ENCODE measurements around the gene DPP6. TPM values are rescaled to one million over a fixed set of nuclear protein-coding genes. Genes with fewer than 3 reads are reported as not detected.

DPP6 gene
- total RNA-seq, 2 experiments from 2014 or later: not detected

GRCh38 chr7:154442939-154443338 lies 390.7 kb downstream of the DPP6 start:
- H3K4me1 Mint-ChIP-seq (ENCODE audit: low read depth): no peaks in the 10 kb centered on the region
- CTCF ChIA-PET: no interaction called here
- H3K27me3 Mint-ChIP-seq: no peaks in the 10 kb centered on the region
- H3K27ac Mint-ChIP-seq: no peak overlapping the region
- H3K4me3 Mint-ChIP-seq: no peak overlapping the region
- H3K36me3 Mint-ChIP-seq: no peaks in the 10 kb centered on the region
- POLR2A ChIA-PET: no interaction called here
- intact Hi-C loops (cut with micrococcal nuclease): no loop called here
- DNase-seq: no peak
- H3K9me3 Mint-ChIP-seq: peaks cover 10% of the 10 kb centered on the region

- H3K4me1 Mint-ChIP-seq (ENCODE audit: low read depth): no peaks in the 10 kb centered on the region
- no peaks in the 10 kb centered on the region for H3K27me3 Mint-ChIP-seq
- H3K36me3 Mint-ChIP-seq: no peaks in the 10 kb centered on the region
- DNase-seq: no peak
- ChIA-PET CTCF (no interaction called here), POLR2A (no interaction called here)
- no peak overlapping the region for H3K27ac Mint-ChIP-seq
- intact Hi-C loops (cut with micrococcal nuclease): no loop called here
- no peak overlapping the region for H3K4me3 Mint-ChIP-seq
- peaks cover 13% of the 10 kb centered on the region for H3K9me3 Mint-ChIP-seq
Measured at GRCh38 chr7:154450451-154450850, 398.3 kb downstream of the DPP6 start.

DNA sequence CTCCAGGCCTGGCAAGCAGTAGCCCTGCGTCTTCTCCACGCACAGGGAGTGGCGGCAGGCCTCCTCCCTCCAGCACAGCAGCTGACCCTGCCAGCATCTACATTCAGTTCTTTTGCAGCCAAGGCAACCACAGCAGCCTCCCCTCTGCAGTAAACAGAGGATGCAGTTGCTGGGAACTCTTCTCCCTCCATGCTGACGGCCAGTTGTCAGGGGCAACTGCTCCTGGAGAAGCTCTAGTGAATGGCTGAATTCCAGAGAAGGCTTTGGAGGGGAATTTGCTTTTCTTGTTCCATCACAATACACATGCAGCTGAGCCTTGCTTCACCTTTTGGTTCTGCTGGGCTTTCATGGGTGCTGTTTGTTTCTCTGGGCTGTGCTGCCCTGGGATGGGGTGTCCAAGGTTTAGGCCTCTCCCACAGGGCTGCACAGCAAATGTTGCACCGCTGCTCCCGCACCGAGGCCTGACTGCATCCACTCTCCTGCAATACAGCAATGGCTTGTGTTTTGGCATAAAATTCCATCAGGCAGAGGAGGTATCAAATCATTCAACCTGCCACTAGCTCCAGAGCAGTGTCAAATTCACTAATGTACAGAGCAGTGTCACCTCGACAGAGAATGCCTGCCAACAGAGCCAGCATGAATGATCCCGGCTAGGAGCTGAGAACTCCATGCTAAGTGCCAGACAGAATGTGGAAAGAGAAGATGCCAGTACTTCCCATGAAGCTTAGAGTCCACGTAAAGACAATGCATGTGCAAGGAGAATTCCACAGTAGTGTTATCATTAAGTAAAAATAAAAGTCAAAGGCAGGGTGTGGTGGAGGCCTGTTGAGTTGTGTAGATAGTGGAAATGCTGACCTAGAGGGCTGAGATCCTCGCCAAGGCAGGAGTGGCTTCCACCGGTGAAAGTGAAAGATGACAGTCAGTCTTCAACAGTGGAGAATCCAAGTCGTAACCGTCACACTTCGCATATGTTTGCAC lies 399.6 kb downstream of the DPP6 start:
- H3K27me3 Mint-ChIP-seq: no peaks in the 10 kb centered on the region
- H3K36me3 Mint-ChIP-seq: no peaks in the 10 kb centered on the region
- H3K4me1 Mint-ChIP-seq (ENCODE audit: low read depth): no peaks in the 10 kb centered on the region
- peaks cover 6% of the 10 kb centered on the region for H3K9me3 Mint-ChIP-seq
- H3K4me3 Mint-ChIP-seq: no peak overlapping the region
- H3K27ac Mint-ChIP-seq: no peak overlapping the region
- CTCF ChIA-PET: no interaction called here
- intact Hi-C loops (cut with micrococcal nuclease): no loop called here
- POLR2A ChIA-PET: no interaction called here
- no peak for DNase-seq

GRCh38 chr7:154463794-154464193 lies 411.6 kb downstream of the DPP6 start:
- ChIA-PET CTCF (no interaction called here), POLR2A (no interaction called here)
- no peak for DNase-seq
- H3K9me3 Mint-ChIP-seq: peaks cover 18% of the 10 kb centered on the region
- intact Hi-C loops (cut with micrococcal nuclease): no loop called here
- no peaks in the 10 kb centered on the region for H3K4me1 Mint-ChIP-seq (ENCODE audit: low read depth)
- H3K4me3 Mint-ChIP-seq: no peak overlapping the region
- no peaks in the 10 kb centered on the region for H3K27me3 Mint-ChIP-seq
- no peaks in the 10 kb centered on the region for H3K36me3 Mint-ChIP-seq
- H3K27ac Mint-ChIP-seq: no peak overlapping the region

GRCh38 chr7:154469652-154470051 lies 417.5 kb downstream of the DPP6 start:
- no peak for DNase-seq
- ChIA-PET POLR2A (no interaction called here), CTCF (no interaction called here)
- Mint-ChIP-seq H3K36me3 (no peaks in the 10 kb centered on the region), H3K4me1 (ENCODE audit: low read depth) (no peaks in the 10 kb centered on the region), H3K27me3 (no peaks in the 10 kb centered on the region), H3K4me3 (no peak overlapping the region), H3K9me3 (peaks cover 4% of the 10 kb centered on the region), H3K27ac (no peak overlapping the region)
- intact Hi-C loops (cut with micrococcal nuclease): no loop called here

DNA sequence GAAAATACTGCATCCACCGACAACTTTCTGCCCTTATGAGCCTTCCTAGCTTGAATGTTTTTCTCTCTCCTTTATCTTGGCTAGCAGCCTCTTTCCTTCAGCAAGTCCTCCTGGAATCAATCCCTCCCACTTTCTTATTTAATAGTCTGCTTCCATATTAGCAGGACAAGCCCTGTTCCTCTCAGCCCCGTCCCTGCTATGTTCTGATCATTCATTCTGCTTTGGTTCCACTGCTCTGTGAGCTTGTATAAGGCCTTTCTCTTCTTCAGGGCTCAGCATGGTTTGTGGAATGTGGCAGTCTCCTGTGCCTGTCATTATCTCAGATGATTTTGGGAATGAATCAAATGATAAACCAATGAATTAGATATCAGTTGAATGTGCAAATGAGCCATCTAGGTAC lies 420.1 kb downstream of the DPP6 start:
- Mint-ChIP-seq H3K36me3 (no peaks in the 10 kb centered on the region), H3K9me3 (peaks cover 1% of the 10 kb centered on the region), H3K4me1 (ENCODE audit: low read depth) (no peaks in the 10 kb centered on the region), H3K27me3 (no peaks in the 10 kb centered on the region), H3K27ac (no peak overlapping the region), H3K4me3 (no peak overlapping the region)
- intact Hi-C loops (cut with micrococcal nuclease): no loop called here
- no peak for DNase-seq
- ChIA-PET CTCF (no interaction called here), POLR2A (no interaction called here)

- no peaks in the 10 kb centered on the region for H3K9me3 Mint-ChIP-seq
- H3K4me3 Mint-ChIP-seq: no peak overlapping the region
- H3K27me3 Mint-ChIP-seq: no peaks in the 10 kb centered on the region
- H3K4me1 Mint-ChIP-seq (ENCODE audit: low read depth): no peaks in the 10 kb centered on the region
- H3K36me3 Mint-ChIP-seq: no peaks in the 10 kb centered on the region
- ChIA-PET CTCF (no interaction called here), POLR2A (no interaction called here)
- no peak overlapping the region for H3K27ac Mint-ChIP-seq
- intact Hi-C loops (cut with micrococcal nuclease): no loop called here
- no peak for DNase-seq
Measured at GRCh38 chr7:154473360-154473759, 421.2 kb downstream of the DPP6 start.

DNA sequence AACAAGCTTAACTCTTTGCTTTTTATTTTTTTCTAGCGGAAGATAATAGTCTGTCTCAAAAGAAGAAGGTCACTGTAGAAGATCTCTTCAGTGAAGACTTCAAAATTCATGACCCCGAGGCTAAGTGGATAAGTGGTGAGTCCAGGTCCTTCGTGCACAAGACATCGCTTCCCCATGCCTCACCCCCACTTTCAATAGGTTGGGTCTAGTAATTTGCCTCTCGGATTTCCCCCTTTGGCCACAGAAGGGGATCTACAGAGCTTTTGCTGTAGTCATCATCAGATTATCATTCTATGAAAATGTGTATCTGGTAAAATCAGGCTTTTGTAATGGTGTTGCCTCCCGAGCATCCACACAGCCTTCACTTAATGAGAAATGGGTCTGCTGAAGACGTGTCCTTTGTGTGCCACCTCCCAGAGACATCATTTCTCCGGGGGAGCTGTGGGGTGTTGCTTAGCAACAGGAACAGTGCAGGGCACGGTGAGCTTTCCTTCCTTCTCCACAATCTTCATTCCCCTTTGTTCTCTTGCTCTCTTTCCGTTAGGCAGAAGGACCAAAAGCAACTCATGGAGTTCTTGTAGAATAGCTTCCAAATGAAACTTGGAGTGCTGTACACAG lies 422.8 kb downstream of the DPP6 start:
- intact Hi-C loops (cut with micrococcal nuclease): no loop called here
- ChIA-PET CTCF (no interaction called here), POLR2A (no interaction called here)
- Mint-ChIP-seq H3K4me3 (no peak overlapping the region), H3K9me3 (no peaks in the 10 kb centered on the region), H3K4me1 (ENCODE audit: low read depth) (no peaks in the 10 kb centered on the region), H3K27me3 (no peaks in the 10 kb centered on the region), H3K36me3 (no peaks in the 10 kb centered on the region), H3K27ac (no peak overlapping the region)
- DNase-seq: no peak

GRCh38 chr7:154475864-154476263 lies 423.7 kb downstream of the DPP6 start:
- H3K27me3 Mint-ChIP-seq: no peaks in the 10 kb centered on the region
- DNase-seq: no peak
- H3K36me3 Mint-ChIP-seq: no peaks in the 10 kb centered on the region
- intact Hi-C loops (cut with micrococcal nuclease): no loop called here
- ChIA-PET CTCF (no interaction called here), POLR2A (no interaction called here)
- H3K4me3 Mint-ChIP-seq: no peak overlapping the region
- no peaks in the 10 kb centered on the region for H3K4me1 Mint-ChIP-seq (ENCODE audit: low read depth)
- no peaks in the 10 kb centered on the region for H3K9me3 Mint-ChIP-seq
- no peak overlapping the region for H3K27ac Mint-ChIP-seq

DNA sequence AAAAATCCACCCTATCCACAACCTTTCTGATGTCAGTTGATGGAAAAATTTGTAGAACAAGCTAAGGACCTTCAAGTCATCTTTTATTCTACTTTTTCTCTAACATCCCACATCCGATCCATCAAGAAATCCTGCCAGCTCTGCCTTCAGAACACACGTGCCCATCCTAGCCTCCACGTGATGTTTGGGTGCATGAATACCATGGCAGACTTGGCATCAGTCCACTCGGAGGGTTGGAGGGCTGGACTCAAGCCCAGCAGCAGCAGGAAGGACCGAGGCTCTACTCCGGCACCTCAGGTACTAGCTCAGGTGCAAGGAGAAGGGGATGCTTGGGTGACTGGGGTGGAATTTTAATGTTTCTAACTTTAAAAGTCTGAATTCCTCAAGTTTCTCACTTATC lies 428.6 kb downstream of the DPP6 start:
- H3K9me3 Mint-ChIP-seq: no peaks in the 10 kb centered on the region
- no peaks in the 10 kb centered on the region for H3K4me1 Mint-ChIP-seq (ENCODE audit: low read depth)
- H3K4me3 Mint-ChIP-seq: no peak overlapping the region
- no peak for DNase-seq
- no peak overlapping the region for H3K27ac Mint-ChIP-seq
- intact Hi-C loops (cut with micrococcal nuclease): no loop called here
- ChIA-PET CTCF (no interaction called here), POLR2A (no interaction called here)
- H3K27me3 Mint-ChIP-seq: no peaks in the 10 kb centered on the region
- H3K36me3 Mint-ChIP-seq: no peaks in the 10 kb centered on the region

DNA sequence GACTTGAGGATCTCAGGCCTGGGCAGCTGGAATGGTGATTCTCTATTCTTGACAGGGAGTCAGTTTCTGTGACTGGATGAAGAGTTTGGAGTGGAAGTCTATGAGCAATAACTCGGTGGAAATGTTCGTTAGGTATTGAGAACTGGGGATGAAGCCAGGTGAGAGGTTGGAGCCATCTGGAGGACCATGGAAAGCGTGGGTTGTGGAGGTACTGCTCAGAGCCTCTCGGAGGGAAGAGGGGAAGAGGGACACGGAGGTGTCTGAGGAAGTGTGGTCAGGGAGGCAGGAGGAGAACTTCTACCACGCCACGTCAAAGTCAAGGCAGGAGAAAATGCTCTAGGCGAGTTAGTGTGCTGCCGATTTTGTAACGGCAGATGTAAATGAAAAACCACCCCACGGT lies 430.7 kb downstream of the DPP6 start:
- DNase-seq: no peak
- no peaks in the 10 kb centered on the region for H3K36me3 Mint-ChIP-seq
- peaks cover 2% of the 10 kb centered on the region for H3K9me3 Mint-ChIP-seq
- ChIA-PET POLR2A (no interaction called here), CTCF (no interaction called here)
- H3K27ac Mint-ChIP-seq: no peak overlapping the region
- intact Hi-C loops (cut with micrococcal nuclease): no loop called here
- no peaks in the 10 kb centered on the region for H3K4me1 Mint-ChIP-seq (ENCODE audit: low read depth)
- H3K27me3 Mint-ChIP-seq: no peaks in the 10 kb centered on the region
- no peak overlapping the region for H3K4me3 Mint-ChIP-seq

DNA sequence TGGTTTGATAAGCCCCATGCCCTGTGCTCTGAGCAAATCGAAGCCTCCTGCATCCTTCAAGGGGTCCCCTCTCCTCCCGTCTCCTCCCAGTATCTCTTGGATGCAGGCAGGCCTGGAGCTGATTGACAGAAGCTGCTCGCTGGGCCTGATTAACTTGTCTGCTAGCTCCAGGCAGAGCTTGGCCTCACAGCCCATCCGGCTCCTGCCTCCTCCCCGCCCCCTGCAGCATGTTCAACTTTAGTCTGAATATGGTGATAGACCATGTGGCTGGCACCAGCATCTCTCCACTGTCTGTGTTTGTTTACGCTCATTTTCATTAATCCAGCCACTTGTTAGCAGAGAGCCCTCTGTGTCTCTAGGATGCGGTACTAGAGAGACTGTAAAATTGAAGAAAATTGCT lies 432.2 kb downstream of the DPP6 start:
- Mint-ChIP-seq H3K9me3 (peaks cover 3% of the 10 kb centered on the region), H3K36me3 (no peaks in the 10 kb centered on the region), H3K27me3 (no peaks in the 10 kb centered on the region), H3K4me1 (ENCODE audit: low read depth) (no peaks in the 10 kb centered on the region), H3K27ac (no peak overlapping the region), H3K4me3 (no peak overlapping the region)
- intact Hi-C loops (cut with micrococcal nuclease): no loop called here
- no peak for DNase-seq
- CTCF ChIA-PET: no interaction called here
- POLR2A ChIA-PET: no interaction called here

DNA sequence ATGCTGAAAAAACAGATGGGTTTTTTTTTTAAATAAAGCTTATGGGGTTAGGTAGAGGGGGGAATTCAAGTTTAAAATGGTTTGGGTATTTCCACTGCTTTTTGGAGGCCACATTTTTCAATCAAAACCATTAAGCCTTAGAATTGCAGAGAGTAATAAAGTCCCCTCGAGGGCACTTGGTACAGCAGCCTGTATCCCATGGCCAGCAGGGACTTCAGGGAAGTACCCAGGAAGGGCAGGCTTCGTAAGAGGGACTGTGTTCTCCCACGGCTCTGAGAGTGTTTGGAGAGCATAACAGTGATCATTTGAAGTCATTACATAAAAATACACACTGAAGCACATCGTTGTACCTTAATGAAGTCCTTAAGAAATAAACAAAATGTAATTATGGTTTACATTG lies 432.7 kb downstream of the DPP6 start:
- no peak overlapping the region for H3K4me3 Mint-ChIP-seq
- DNase-seq: no peak
- ChIA-PET POLR2A (no interaction called here), CTCF (no interaction called here)
- no peaks in the 10 kb centered on the region for H3K27me3 Mint-ChIP-seq
- peaks cover 3% of the 10 kb centered on the region for H3K9me3 Mint-ChIP-seq
- H3K36me3 Mint-ChIP-seq: no peaks in the 10 kb centered on the region
- H3K27ac Mint-ChIP-seq: no peak overlapping the region
- H3K4me1 Mint-ChIP-seq (ENCODE audit: low read depth): no peaks in the 10 kb centered on the region
- intact Hi-C loops (cut with micrococcal nuclease): no loop called here
